Measurements from ENCODE around the gene SHD. TPM values are rescaled to one million over a fixed set of nuclear protein-coding genes. Genes with fewer than 3 reads are reported as not detected.

SHD gene
- total and polyA plus RNA-seq, 2 of the 13 experiments (the other 11 are each of a cell fraction or from before 2014, with no cell fraction given), result 0.11 to 0.20 TPM

GRCh38 chr19:4295972-4296771 lies 17.1 kb downstream of the SHD start:
- H3K9ac ChIP-seq (ENCODE audit: insufficient read depth, low read depth, low read length), result no peak overlapping the region
- FAIRE-seq, result no peak
- CTCF ChIA-PET (ENCODE audit: low intra/inter-chr PET ratio, low total read pairs), result no interaction called here

More at GRCh38 chr19:4295972-4296771, 17.1 kb downstream of the SHD start:
- BruUV-seq (replicated peaks), result no TSS peak
- Histone ChIP-seq H3K27me3 (ENCODE audit: control insufficient read depth in 1 of 2, insufficient read depth in 2 of 2, low read length in 2 of 2) (peaks cover 0 to 2% of the 10 kb centered on the region in 2 experiments; a peak in 1 of 5 replicates), H3K4me1 (ENCODE audit: insufficient read depth, low read length) (peaks cover 7% of the 10 kb centered on the region; the same call in 1 of the 2 replicates), H3K9me3 (ENCODE audit: low read length) (no peaks in the 10 kb centered on the region), H3K4me3 (replicated peaks in 1 of 3; ENCODE audit: insufficient read depth in 1 of 3, low read depth in 2 of 3, low read length in 3 of 3) (no peak overlapping the region), H3K79me2 (ENCODE audit: insufficient read depth, low read length) (no peaks in the 10 kb centered on the region), H2AFZ (ENCODE audit: low read length) (no peak overlapping the region), H3K27ac (ENCODE audit: extremely low read length, insufficient read depth, low read length) (no peak overlapping the region), H4K20me1 (ENCODE audit: insufficient read depth, low read length) (no peaks in the 10 kb centered on the region), H3K4me2 (ENCODE audit: low read depth, low read length) (no peak overlapping the region), H3K36me3 (replicated peaks in 1 of 2; ENCODE audit: control insufficient read depth in 1 of 2, insufficient read depth in 2 of 2, low read length in 2 of 2) (no peaks in the 10 kb centered on the region)
- intact Hi-C loops (cut with micrococcal nuclease; ENCODE audit: unreplicated experiment), result no loop called here
- DNase-seq (ENCODE audit: low spot score) (no peak), ATAC-seq (no peak)
- TF ChIP-seq HMGXB3 (CRISPR knock-in tag; IDR thresholded peaks at IDR 0.05; ENCODE audit: borderline replicate concordance) (no peak), ZBTB25 (CRISPR knock-in tag; IDR thresholded peaks at IDR 0.05) (no peak), SRSF4 (IDR thresholded peaks at IDR 0.05; ENCODE audit: low read depth, low read length, poor library complexity, severe bottlenecking) (no peak), ZNF326 (CRISPR knock-in tag; IDR thresholded peaks at IDR 0.05; ENCODE audit: borderline replicate concordance) (no peak), ZNF768 (CRISPR knock-in tag; IDR thresholded peaks at IDR 0.05) (peak; percentile 88), HOXA5 (CRISPR knock-in tag; IDR thresholded peaks at IDR 0.05) (no peak), ZMYM3 (CRISPR knock-in tag; IDR thresholded peaks at IDR 0.05) (0 out of 2 replicates have a peak, but pooled peaks have one; percentile 13)
- POLR2A ChIA-PET, result interaction anchor here (0.6 to 3.1 kb wide), 2 partner anchors 14 kb away, joined by 3 to 19 read pairs; no protein-coding TSS in a partner anchor
- 54% methylated on average over 8 of the region's 14 CpGs for WGBS (ENCODE audit: low lambda C conversion rate)
- in situ Hi-C loops (cut with HindIII; ENCODE audit: extremely low pct_ligation_motif_present, low pct_unique_long_range_greater_than_20kb), result no loop called here
